Measurements from ENCODE around the gene UBE3C.
"Not testable (repeated sequence)": the region's sequence is repeated elsewhere in the genome, so short reads cannot be mapped to it uniquely, and the experiment has no call there.

Gene UBE3C

GRCh38 chr7:157139810-157140510, 1.2 kb downstream of the UBE3C start:
- no peak for TF ChIP-seq POLR2A (IDR thresholded peaks at IDR 0.05; ENCODE audit: low read depth, low read length)
- no peak for FAIRE-seq

DNA sequence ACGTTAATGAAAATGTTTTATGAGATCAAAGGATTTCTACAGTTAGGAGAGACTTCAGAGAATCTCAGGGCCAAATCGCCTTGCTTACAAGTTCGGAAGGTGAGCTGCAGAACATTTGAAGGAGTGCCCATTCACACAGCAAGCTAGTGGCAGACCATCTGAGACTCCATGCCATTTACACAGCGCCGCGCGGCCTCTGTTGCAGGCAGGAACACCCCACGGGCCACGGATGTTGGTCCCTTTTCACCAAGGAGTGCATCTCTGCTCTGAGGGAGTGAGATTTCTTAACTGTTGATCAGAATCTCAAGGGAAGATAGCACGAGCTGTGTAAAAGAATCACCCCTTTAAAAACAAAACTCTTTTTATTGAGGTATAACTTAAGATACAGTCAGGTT, 1.8 kb downstream of the UBE3C start:
- FAIRE-seq (no peak), DNase-seq (ENCODE audit: insufficient read length, low spot score) (no peak)
- no peak for TF ChIP-seq POLR2A (IDR thresholded peaks at IDR 0.05; ENCODE audit: low read depth, low read length)

More at GRCh38 chr7:157139810-157140510, 1.2 kb downstream of the UBE3C start:
- no peak for DNase-seq (ENCODE audit: insufficient read length, low spot score)

GRCh38 chr7:157141525-157142060, 2.9 kb downstream of the UBE3C start:
- no peak for FAIRE-seq
- no peak for TF ChIP-seq POLR2A (IDR thresholded peaks at IDR 0.05; ENCODE audit: low read depth, low read length)
- no peak for DNase-seq (ENCODE audit: insufficient read length, low spot score)

DNA sequence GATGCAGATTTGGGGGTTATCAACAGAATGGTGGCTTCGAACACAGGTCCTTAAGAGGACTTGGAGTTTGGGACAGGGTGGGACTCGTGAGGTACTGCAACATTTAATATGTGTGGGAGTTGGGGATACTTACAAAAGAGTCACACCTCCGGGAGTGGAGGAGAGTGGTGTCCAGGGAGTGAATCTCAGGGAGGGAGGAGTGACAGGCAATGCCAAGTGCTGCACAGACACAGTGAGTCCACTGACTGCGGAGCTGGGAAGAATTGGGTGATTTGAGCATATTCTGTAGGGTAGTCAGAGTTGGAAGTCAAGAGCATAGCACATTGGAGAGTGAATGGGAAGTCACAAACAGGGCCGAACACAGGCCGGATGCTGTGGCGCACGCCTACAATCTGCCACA, 5.1 kb downstream of the UBE3C start:
- FAIRE-seq, result no peak
- no peak for DNase-seq (ENCODE audit: insufficient read length, low spot score)
- TF ChIP-seq POLR2A (IDR thresholded peaks at IDR 0.05; ENCODE audit: low read depth, low read length), result no peak

GRCh38 chr7:157149317-157149716, 10.6 kb downstream of the UBE3C start:
- DNase-seq (ENCODE audit: insufficient read length, low spot score) (no peak), FAIRE-seq (no peak)
- no peak for TF ChIP-seq POLR2A (IDR thresholded peaks at IDR 0.05; ENCODE audit: low read depth, low read length)

- TF ChIP-seq POLR2A (IDR thresholded peaks at IDR 0.05; ENCODE audit: low read depth, low read length), result no peak
- DNase-seq (ENCODE audit: insufficient read length, low spot score) (no peak), FAIRE-seq (no peak)
These were observed 12.2 kb downstream of the UBE3C start for GRCh38 chr7:157150882-157151281.

GRCh38 chr7:157151626-157152339, 13.1 kb downstream of the UBE3C start:
- FAIRE-seq (no peak), DNase-seq (ENCODE audit: insufficient read length, low spot score) (no peak)
- TF ChIP-seq POLR2A (IDR thresholded peaks at IDR 0.05; ENCODE audit: low read depth, low read length), result no peak

GRCh38 chr7:157152391-157152937, 13.7 kb downstream of the UBE3C start:
- no peak for FAIRE-seq
- DNase-seq (ENCODE audit: insufficient read length, low spot score), result no peak
- TF ChIP-seq POLR2A (IDR thresholded peaks at IDR 0.05; ENCODE audit: low read depth, low read length), result no peak

GRCh38 chr7:157153260-157153659, 14.5 kb downstream of the UBE3C start:
- FAIRE-seq (no peak), DNase-seq (ENCODE audit: insufficient read length, low spot score) (no peak)
- TF ChIP-seq POLR2A (IDR thresholded peaks at IDR 0.05; ENCODE audit: low read depth, low read length), result no peak

DNA sequence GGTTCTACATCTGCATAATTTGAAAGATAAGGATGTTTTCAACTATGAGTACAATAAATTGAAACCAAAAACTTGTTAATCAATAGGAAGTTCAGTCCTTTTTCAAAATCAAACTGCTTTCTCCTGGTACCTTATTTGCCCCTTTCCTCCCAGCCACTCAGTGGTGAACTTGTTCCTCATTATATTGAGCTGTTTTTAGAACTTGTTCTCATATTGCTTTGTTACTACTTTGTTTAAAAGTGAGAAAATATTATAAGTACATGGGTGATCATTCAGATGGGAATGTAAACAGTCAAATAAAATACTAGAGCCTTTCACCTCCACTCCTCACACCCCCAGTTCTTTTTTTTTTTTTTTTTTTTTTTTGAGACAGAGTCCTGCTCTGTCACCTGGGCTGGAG, 17.2 kb downstream of the UBE3C start:
- DNase-seq (ENCODE audit: insufficient read length, low spot score) (no peak), FAIRE-seq (no peak)
- TF ChIP-seq POLR2A (IDR thresholded peaks at IDR 0.05; ENCODE audit: low read depth, low read length), result no peak

DNA sequence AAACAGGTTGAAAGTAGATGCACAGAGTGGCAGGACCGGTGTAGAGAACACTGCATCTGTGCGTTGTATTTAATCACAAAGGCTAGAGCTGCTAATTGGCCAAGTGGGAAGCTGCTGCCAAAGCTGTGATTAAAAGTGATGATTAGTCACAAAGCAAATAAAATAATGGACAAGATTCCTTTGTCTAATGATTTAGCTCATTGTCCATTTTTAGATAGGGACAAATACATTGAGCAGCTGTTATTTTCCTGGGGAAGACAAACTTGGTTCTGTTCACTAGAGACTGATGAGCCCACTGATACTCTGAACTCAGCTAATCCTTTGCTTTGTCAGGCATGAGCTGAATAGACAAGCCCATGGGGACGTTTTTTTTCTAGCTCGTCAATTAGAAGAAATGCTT, 19.7 kb downstream of the UBE3C start:
- DNase-seq (ENCODE audit: insufficient read length, low spot score) (no peak), FAIRE-seq (no peak)
- TF ChIP-seq POLR2A (IDR thresholded peaks at IDR 0.05; ENCODE audit: low read depth, low read length), result no peak

- not testable (repeated sequence) for DNase-seq (ENCODE audit: insufficient read length, low spot score); FAIRE-seq
These were observed 20.8 kb downstream of the UBE3C start for GRCh38 chr7:157159537-157159936.

DNA sequence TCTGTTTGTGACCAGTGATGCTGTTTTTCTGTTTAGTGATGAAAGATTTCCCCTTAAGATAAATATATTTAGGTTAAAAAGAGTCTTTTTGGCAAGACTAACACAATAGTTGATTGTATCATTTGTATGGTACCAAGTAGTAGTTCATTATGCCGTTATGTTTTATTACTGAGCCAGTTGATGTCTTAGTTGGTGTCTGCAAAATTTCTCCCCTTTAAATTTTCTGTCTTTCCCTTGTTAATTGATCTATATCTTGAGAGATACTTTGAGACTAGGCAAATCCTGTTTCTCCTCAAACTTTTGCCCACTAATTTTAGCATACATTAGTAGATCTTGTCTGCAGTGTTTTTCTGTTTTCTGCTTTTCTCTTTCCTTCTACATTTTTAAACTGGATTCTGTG, 21.7 kb downstream of the UBE3C start:
- FAIRE-seq (no peak), DNase-seq (ENCODE audit: insufficient read length, low spot score) (no peak)
- no peak for TF ChIP-seq POLR2A (IDR thresholded peaks at IDR 0.05; ENCODE audit: low read depth, low read length)

DNA sequence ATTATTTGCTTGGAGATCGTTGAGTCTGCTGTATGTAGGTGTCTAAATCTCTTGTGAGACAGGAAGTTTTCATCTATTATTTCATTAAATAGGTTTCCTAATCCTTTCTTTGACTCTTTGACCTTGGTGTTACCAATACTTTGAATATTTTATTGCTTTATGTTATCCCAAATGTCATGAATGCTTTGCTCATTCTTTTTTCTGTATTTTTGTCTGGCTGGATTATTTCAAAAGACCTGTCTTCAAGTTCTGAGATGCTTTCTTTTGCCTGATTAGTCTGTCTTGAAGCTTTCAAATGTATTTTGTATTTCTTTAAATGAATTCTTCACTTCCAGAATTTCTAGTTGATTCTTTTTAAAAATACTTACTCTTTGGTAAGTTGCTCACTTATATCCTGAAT, 27.3 kb downstream of the UBE3C start:
- FAIRE-seq, result no peak
- DNase-seq (ENCODE audit: insufficient read length, low spot score), result no peak
- TF ChIP-seq POLR2A (IDR thresholded peaks at IDR 0.05; ENCODE audit: low read depth, low read length), result no peak

DNA sequence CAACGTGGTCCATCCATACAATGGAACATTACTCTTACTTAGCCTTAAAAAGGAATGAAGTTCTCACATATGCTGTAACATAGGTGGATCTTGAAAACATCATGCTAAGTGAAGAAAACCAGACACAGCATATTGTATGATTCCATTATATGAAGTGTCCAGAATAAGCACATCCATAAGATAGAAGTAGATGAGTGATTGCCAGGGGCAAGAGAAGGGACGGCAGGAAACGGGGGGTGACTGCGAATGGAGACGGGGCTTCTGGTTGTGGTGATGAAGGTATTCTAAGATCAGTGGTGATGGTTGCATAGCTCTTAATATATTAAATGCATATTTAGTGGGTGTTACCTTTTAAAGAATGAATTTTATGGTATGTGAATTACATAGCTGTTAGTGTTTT, 29.8 kb downstream of the UBE3C start:
- FAIRE-seq (no peak), DNase-seq (ENCODE audit: insufficient read length, low spot score) (no peak)
- no peak for TF ChIP-seq POLR2A (IDR thresholded peaks at IDR 0.05; ENCODE audit: low read depth, low read length)
